ENCODE data around the gene TMEM167B.
"Not testable (repeated sequence)": the region's sequence is repeated elsewhere in the genome, so short reads cannot be mapped to it uniquely, and the experiment has no call there.

The TMEM167B gene

GRCh38 chr1:109090196-109091077, at the start of gene TMEM167B:
Gene TMEM167B, plus strand, starts transcription at chr1:109090764. Its CDS starts 109 bp downstream, at chr1:109090873.
- intact Hi-C loops (cut with DNase I), result loop anchor here (10.0 kb wide), 1 partner anchor 126 kb away; the partner anchor contains the start of gene CLCC1

GRCh38 chr1:109040989-109041620, 49.5 kb upstream of the TMEM167B start:
- DNase-seq, result peak in 37 of 42 donors; percentile 6 to 62 (median 32)
- intact Hi-C loops (cut with DNase I), result no loop called here

More at GRCh38 chr1:109090196-109091077, at the start of gene TMEM167B:
- peak; percentile 89 to 97 (median 95) for DNase-seq

- peak; percentile 90 to 99 (median 97) for DNase-seq
- intact Hi-C loops (cut with DNase I), result no loop called here
These were observed 48.7 kb upstream of the TMEM167B start, which contains the start of gene WDR47 for GRCh38 chr1:109041621-109042468. Gene WDR47, minus strand, starts transcription at chr1:109042102. Its CDS starts 18,590 bp downstream, at chr1:109023512.

- DNase-seq, result no peak
- intact Hi-C loops (cut with DNase I), result no loop called here
These were observed 45.0 kb upstream of the TMEM167B start for GRCh38 chr1:109045595-109045994.

GRCh38 chr1:109046671-109047070, 43.9 kb upstream of the TMEM167B start:
- no peak for DNase-seq
- intact Hi-C loops (cut with DNase I), result no loop called here

- intact Hi-C loops (cut with DNase I), result no loop called here
- no peak for DNase-seq
These were observed 43.2 kb upstream of the TMEM167B start for GRCh38 chr1:109047339-109047738.

- intact Hi-C loops (cut with DNase I), result no loop called here
- no peak for DNase-seq
These were observed 42.2 kb upstream of the TMEM167B start for GRCh38 chr1:109048335-109048734.

- intact Hi-C loops (cut with DNase I), result no loop called here
- DNase-seq, result no peak
These were observed 40.2 kb upstream of the TMEM167B start for GRCh38 chr1:109050228-109050995.

- peak in 1 of 42 donors; percentile 13 for DNase-seq
- intact Hi-C loops (cut with DNase I), result not testable (repeated sequence)
These were observed 38.4 kb upstream of the TMEM167B start for GRCh38 chr1:109052145-109052544.

- DNase-seq, result peak in 1 of 42 donors; percentile 8
- intact Hi-C loops (cut with DNase I), result no loop called here
These were observed 34.5 kb upstream of the TMEM167B start for GRCh38 chr1:109056064-109056463.

- no peak for DNase-seq
- intact Hi-C loops (cut with DNase I), result no loop called here
These were observed 31.5 kb upstream of the TMEM167B start for GRCh38 chr1:109059026-109059425.

- intact Hi-C loops (cut with DNase I), result no loop called here
- no peak for DNase-seq
These were observed 29.9 kb upstream of the TMEM167B start for GRCh38 chr1:109060707-109061106.

- intact Hi-C loops (cut with DNase I), result no loop called here
- no peak for DNase-seq
These were observed 29.4 kb upstream of the TMEM167B start for GRCh38 chr1:109061183-109061582.

- intact Hi-C loops (cut with DNase I), result no loop called here
- DNase-seq, result no peak
These were observed 25.4 kb upstream of the TMEM167B start for GRCh38 chr1:109065137-109065536.

- DNase-seq, result peak in 1 of 42 donors; percentile 24
- intact Hi-C loops (cut with DNase I), result no loop called here
These were observed 22.7 kb upstream of the TMEM167B start for GRCh38 chr1:109067883-109068282.

GRCh38 chr1:109069294-109069693, 21.3 kb upstream of the TMEM167B start:
- intact Hi-C loops (cut with DNase I), result no loop called here
- DNase-seq, result no peak

- intact Hi-C loops (cut with DNase I), result no loop called here
- peak; percentile 88 to 98 (median 96) for DNase-seq
These were observed 14.8 kb upstream of the TMEM167B start, which contains the start of gene TAF13 for GRCh38 chr1:109075531-109076490. Gene TAF13, minus strand, starts transcription at chr1:109076003. Its CDS starts 56 bp downstream, at chr1:109075947.
